HCT116 (cell line): ENCODE measurements around the gene CGB7. TPM values are rescaled to one million over a fixed set of nuclear protein-coding genes. Genes with fewer than 3 reads are reported as not detected.
A peak's percentile ranks its signal among the peaks of the same experiment; 100 is the strongest.

Source experiments
- ATAC-seq: fragments of 200-7000 bp; cut with Tn5 transposase; 2 replicates; pipeline ENCODE4 v1.9.1; 2020; ENCODE audit warnings: mild to moderate bottlenecking, moderate library complexity
- BruUV-seq: library from RNA; stranded (reverse); fragments of 400-500 nt; replicated peaks from 2 replicates; lab custom pipeline; 2021; lab: Mats Ljungman, UMichigan
- CTCF ChIA-PET: fragments of 300-600 bp; sonication (Branson Sonifier 250); formaldehyde crosslinking; loops from one replicate; lab custom pipeline; 2021; ENCODE audit warnings: antibody characterized with exemption; lab: Charles Lee
- POLR2A ChIA-PET: fragments of 300-600, 350-600 bp; sonication (Branson Sonifier 250); formaldehyde crosslinking; loops from one replicate; lab custom pipeline; 2021; ENCODE audit warnings: antibody characterized with exemption; lab: Charles Lee
- RAD21 ChIA-PET, 2 experiments: fragments of 300-600 bp; sonication (Branson Sonifier 250); formaldehyde crosslinking; loops; one replicate each; lab custom pipeline; 2023; ENCODE audit warnings: low total read pairs in 2 of 2; ENCODE audit not compliant: uncharacterized antibody in 2 of 2, unreplicated experiment in 2 of 2, low non-redundant PET in 1 of 2; lab: Charles Lee
- DNase-seq: peaks from one replicate; pipeline ENCODE4 v3.0.0-alpha.2; 2010; ENCODE audit warnings: low read depth, low spot score
- H2AFZ ChIP-seq: fragments of 200-600 bp; shearing (Covaris generic), sonication (generic); 2 replicates; pipeline ENCODE4 v1.6.1; 2017; ENCODE audit warnings: low read depth, mixed run types, mixed read lengths, antibody characterized with exemption, low read length; ENCODE audit not compliant: poor library complexity, severe bottlenecking
- H3K27ac ChIP-seq: 2 replicates; pipeline ENCODE4 v1.5.1; 2012; ENCODE audit warnings: low read depth, low read length
- H3K27me3 ChIP-seq: fragments of 200-600 bp; sonication (generic); 2 replicates; pipeline ENCODE4 v1.6.1; 2016; ENCODE audit warnings: mixed run types, low read length, mixed read lengths; ENCODE audit not compliant: insufficient read depth
- H3K36me3 ChIP-seq, 2 experiments: fragments of 200-500 bp in 1 of 2; fragments of 200-600 bp in 1 of 2; sonication (Bioruptor generic) in 1 of 2; sonication (generic) in 1 of 2; 2 replicates each; pipeline versions ENCODE4 v1.5.1 to v1.6.1; 2014 to 2016; ENCODE audit warnings: low read length in 2 of 2, inconsistent platforms in 1 of 2, mixed read lengths in 1 of 2, mixed run types in 1 of 2; ENCODE audit not compliant: insufficient read depth in 2 of 2, control insufficient read depth in 1 of 2
- H3K4me1 ChIP-seq, 2 experiments: fragments of 200-600 bp in 1 of 2; sonication (generic) in 1 of 2; 2 replicates each; pipeline versions ENCODE4 v1.5.1 to v1.6.1; 2012 to 2017; ENCODE audit warnings: low read length in 2 of 2, inconsistent platforms in 1 of 2, mild to moderate bottlenecking in 1 of 2, mixed read lengths in 1 of 2, mixed run types in 1 of 2, moderate library complexity in 1 of 2; ENCODE audit not compliant: insufficient read depth in 2 of 2, control insufficient read depth in 1 of 2
- H3K4me2 ChIP-seq: fragments of 200-600 bp; sonication (generic); 2 replicates; pipeline ENCODE4 v1.6.1; 2017; ENCODE audit warnings: mixed run types, low read length, mixed read lengths
- H3K4me3 ChIP-seq, 2 experiments: fragments of 200-600 bp in 1 of 2; sonication (generic) in 1 of 2; replicated peaks in 1 of 2; 2 replicates each; pipeline ENCODE4 v1.5.1; 2011 to 2016; ENCODE audit warnings: low read length in 2 of 2, control low read depth in 1 of 2, low read depth in 1 of 2, mild to moderate bottlenecking in 1 of 2, mixed read lengths in 1 of 2, mixed run types in 1 of 2
- H3K79me2 ChIP-seq: fragments of 200-600 bp; sonication (generic); 2 replicates; pipeline ENCODE4 v1.6.1; 2017; ENCODE audit warnings: mild to moderate bottlenecking, mixed run types, low read length, moderate library complexity, mixed read lengths; ENCODE audit not compliant: insufficient read depth
- H3K9ac ChIP-seq: fragments of 200-600 bp; sonication (generic); 2 replicates; pipeline ENCODE4 v1.6.1; 2016; ENCODE audit warnings: low read length, mixed read lengths
- H3K9me2 ChIP-seq: fragments of 200-600 bp; sonication (generic), shearing (Covaris generic); 2 replicates; pipeline ENCODE4 v1.6.1; 2017; ENCODE audit warnings: mixed run types, mild to moderate bottlenecking, moderate library complexity; ENCODE audit not compliant: insufficient read depth
- H3K9me3 ChIP-seq, 2 experiments: fragments of 200-500 bp in 1 of 2; fragments of 200-600 bp in 1 of 2; sonication (Bioruptor generic) in 1 of 2; sonication (generic) in 1 of 2; 2 replicates each; pipeline ENCODE4 v1.6.1; 2014 to 2017; ENCODE audit warnings: low read length in 2 of 2, mixed read lengths in 2 of 2, inconsistent platforms in 1 of 2, low read depth in 1 of 2, mild to moderate bottlenecking in 1 of 2, mixed run types in 1 of 2, moderate library complexity in 1 of 2; ENCODE audit not compliant: control insufficient read depth in 1 of 2, insufficient read depth in 1 of 2
- H4K20me1 ChIP-seq: fragments of 200-600 bp; sonication (generic), shearing (Covaris generic); 2 replicates; pipeline ENCODE4 v1.6.1; 2017; ENCODE audit warnings: mixed run types, mild to moderate bottlenecking, moderate library complexity; ENCODE audit not compliant: insufficient read depth
- CBX3 ChIP-seq: IDR thresholded peaks from 2 replicates; pipeline ENCODE4 v1.6.1; 2012; ENCODE audit warnings: low read depth
- CTCF ChIP-seq, 3 experiments: fragments of 200-600 bp in 1 of 3; sonication (generic) in 1 of 3; IDR thresholded peaks in 2 of 3; conservative IDR thresholded peaks in 1 of 3; 2 replicates each; pipeline ENCODE4 v1.5.1; 2012 to 2017; ENCODE audit warnings: low read depth in 2 of 3, low read length in 2 of 3, antibody characterized with exemption in 1 of 3, borderline replicate concordance in 1 of 3, control low read depth in 1 of 3, mild to moderate bottlenecking in 1 of 3, mixed read lengths in 1 of 3, mixed run types in 1 of 3, moderate library complexity in 1 of 3; ENCODE audit not compliant: insufficient read depth in 1 of 3
- ELF1 ChIP-seq: IDR thresholded peaks from 2 replicates; pipeline ENCODE4 v1.6.1; 2012; ENCODE audit warnings: low read depth, borderline replicate concordance
- EZH2 ChIP-seq: fragments of 200-600 bp; sonication (generic); IDR thresholded peaks from 2 replicates; pipeline ENCODE4 v1.6.1; 2017; ENCODE audit warnings: antibody characterized with exemption, mixed run types
- EZH2phosphoT487 ChIP-seq: fragments of 200-600 bp; IDR thresholded peaks from 2 replicates; pipeline ENCODE4 v1.6.1; 2018; ENCODE audit warnings: antibody characterized with exemption, borderline replicate concordance
- FOSL1 ChIP-seq: IDR thresholded peaks from 2 replicates; pipeline ENCODE4 v1.6.1; 2012; ENCODE audit warnings: low read depth
- JUND ChIP-seq: IDR thresholded peaks from 2 replicates; pipeline ENCODE4 v1.6.1; 2012
- MAX ChIP-seq: IDR thresholded peaks from 2 replicates; pipeline ENCODE4 v1.6.1; 2012
- POLR2A ChIP-seq: IDR thresholded peaks from 2 replicates; pipeline ENCODE4 v1.7.0; 2011; ENCODE audit warnings: borderline replicate concordance; ENCODE audit not compliant: insufficient read depth, insufficient read length; ENCODE audit errors: extremely low read depth
- RAD21 ChIP-seq: IDR thresholded peaks from 2 replicates; pipeline ENCODE4 v1.6.1; 2012; ENCODE audit warnings: low read depth, mild to moderate bottlenecking
- SRF ChIP-seq: IDR thresholded peaks from 2 replicates; pipeline ENCODE4 v1.6.1; 2012; ENCODE audit warnings: low read depth
- TCF7L2 ChIP-seq: IDR thresholded peaks from 2 replicates; pipeline ENCODE4 v1.7.0; 2011; ENCODE audit warnings: borderline replicate concordance, inconsistent platforms; ENCODE audit not compliant: insufficient read depth, insufficient read length; ENCODE audit errors: extremely low read depth
- YY1 ChIP-seq: IDR thresholded peaks from 2 replicates; pipeline ENCODE4 v1.6.1; 2011; ENCODE audit warnings: low read length, low read depth, moderate library complexity, mild to moderate bottlenecking; ENCODE audit not compliant: insufficient replicate concordance; ENCODE audit errors: extremely low read depth
- ZBTB33 ChIP-seq: IDR thresholded peaks from 2 replicates; pipeline ENCODE4 v1.6.1; 2011; ENCODE audit warnings: mild to moderate bottlenecking, low read length, moderate library complexity; ENCODE audit not compliant: insufficient replicate concordance; ENCODE audit errors: extremely low read depth
- ZFX ChIP-seq: fragments of 450-650 bp; IDR thresholded peaks from 2 replicates; pipeline ENCODE4 v1.6.1; 2017
- ZNF274 ChIP-seq: fragments of 200-500 bp; sonication (Bioruptor generic); IDR thresholded peaks from 2 replicates; pipeline ENCODE4 v1.6.1; 2014; ENCODE audit warnings: mild to moderate bottlenecking, low read depth, low read length, inconsistent platforms
- intact Hi-C: fragments of 100-400 bp; cut with micrococcal nuclease; formaldehyde crosslinking; loops from 2 replicates; pipeline ENCODE4 v1.10.0; 2022
- total RNA-seq: library from RNA; stranded (reverse); gene quantifications from one replicate; pipeline ENCODE4 v1.2.1, GENCODE V29; 2021; ENCODE audit not compliant: unreplicated experiment

CGB7 gene
- total RNA-seq, 1 experiment from 2014 or later, result 5.4 TPM

GRCh38 chr19:49020342-49020741 lies 37.2 kb downstream of the CGB7 start:
- DNase-seq, result no peak
- no peak for TF ChIP-seq ZFX
- TF ChIP-seq JUND, result no peak
- no peak for TF ChIP-seq ZBTB33
- no peak for TF ChIP-seq EZH2phosphoT487
- TF ChIP-seq TCF7L2, result no peak
- no peak for TF ChIP-seq YY1
- no peak for TF ChIP-seq RAD21
- no peak for TF ChIP-seq FOSL1
- TF ChIP-seq SRF, result no peak
- no peak for TF ChIP-seq MAX
- no peak for TF ChIP-seq POLR2A
- no peak for TF ChIP-seq ZNF274
- no peak for TF ChIP-seq CTCF (IDR thresholded peaks at IDR 0.05 in 2 of 3, conservative IDR thresholded peaks at IDR 0.05 in 1 of 3; ENCODE audit: borderline replicate concordance in 1 of 3, insufficient read depth in 1 of 3, low read depth in 2 of 3, low read length in 2 of 3)
- no peak for TF ChIP-seq ELF1
- no peak for TF ChIP-seq EZH2
- no peak for TF ChIP-seq CBX3
- H3K4me1 ChIP-seq, result peaks cover 31 to 55% of the 10 kb centered on the region in 2 experiments
- no peaks in the 10 kb centered on the region for H4K20me1 ChIP-seq
- peaks cover 0 to 5% of the 10 kb centered on the region in 2 experiments; a peak in 1 of 4 replicates for H3K36me3 ChIP-seq
- BruUV-seq, result no TSS peak
- no peak overlapping the region for H3K27ac ChIP-seq
- H2AFZ ChIP-seq, result no peak overlapping the region
- no peaks in the 10 kb centered on the region for H3K27me3 ChIP-seq
- ChIA-PET CTCF (interaction anchor here (0.9 to 4.3 kb wide), 6 partner anchors 11 to 205 kb away, joined by 3 to 44 read pairs (median 5); partner anchors contain the start of genes CGB2, GYS1 and RUVBL2), RAD21 (no interaction called here), POLR2A (no interaction called here)
- no peak for ATAC-seq
- H3K9ac ChIP-seq, result no peak overlapping the region; the same call in 1 of the 2 replicates
- no peaks in the 10 kb centered on the region for H3K9me3 ChIP-seq
- H3K4me3 ChIP-seq, result no peak overlapping the region
- no peaks in the 10 kb centered on the region for H3K9me2 ChIP-seq
- intact Hi-C loops, result no loop called here
- H3K79me2 ChIP-seq, result no peaks in the 10 kb centered on the region
- H3K4me2 ChIP-seq, result peak overlapping the region; percentile 95
